ENCODE data around the gene SIAH2. TPM values are rescaled to one million over a fixed set of nuclear protein-coding genes. Genes with fewer than 3 reads are reported as not detected.

SIAH2 gene
- polyA plus RNA-seq, 1 of the 3 experiments (the other 2 are of a cell fraction): 18.4 TPM

DNA sequence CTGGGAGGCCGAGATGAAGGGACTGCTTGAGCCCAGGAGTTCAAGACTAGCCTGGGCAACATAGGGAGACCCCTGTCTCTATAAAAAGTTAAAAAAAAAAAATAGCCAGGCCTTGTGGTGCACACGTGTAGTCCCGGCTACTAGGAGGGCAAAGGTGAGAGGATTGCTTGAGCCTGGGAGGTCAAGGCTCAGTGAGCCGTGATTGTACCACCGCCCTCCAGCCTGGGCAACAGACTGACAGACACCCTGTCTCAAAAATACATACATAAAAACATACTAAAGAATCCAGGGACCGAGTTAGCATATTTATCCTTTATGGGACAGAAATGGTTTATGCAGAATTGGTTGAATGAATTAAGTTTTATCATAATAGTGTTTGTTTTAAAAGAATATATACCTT lies 13.7 kb downstream of the SIAH2 start:
- H3K27me3 ChIP-seq (ENCODE audit: insufficient read depth): no peaks in the 10 kb centered on the region
- no peak overlapping the region for H3K4me2 ChIP-seq
- H3K9ac ChIP-seq: no peak overlapping the region
- H2AFZ ChIP-seq (ENCODE audit: low read depth): no peak overlapping the region
- H3F3A ChIP-seq (replicated peaks; ENCODE audit: insufficient read depth): no peaks in the 10 kb centered on the region
- no peaks in the 10 kb centered on the region for H3K36me3 ChIP-seq (replicated peaks in 1 of 2; ENCODE audit: control insufficient read depth in 1 of 2, insufficient read depth in 2 of 2, low read length in 1 of 2)
- peaks cover 2 to 25% of the 10 kb centered on the region in 2 experiments; a peak in 2 of 4 replicates for H3K4me1 ChIP-seq (ENCODE audit: control insufficient read depth in 1 of 2, insufficient read depth in 2 of 2, low read depth in 1 of 2, low read length in 1 of 2)
- H3K4me3 ChIP-seq (ENCODE audit: low read depth in 2 of 2, low read length in 1 of 2): no peak overlapping the region
- peaks cover 31% of the 10 kb centered on the region for H4K20me1 ChIP-seq (ENCODE audit: insufficient read depth)
- H3K9me2 ChIP-seq: no peaks in the 10 kb centered on the region
- no peak for TF ChIP-seq FOXM1 (IDR thresholded peaks at IDR 0.05; ENCODE audit: low read depth)
- TF ChIP-seq, protein P1, sequence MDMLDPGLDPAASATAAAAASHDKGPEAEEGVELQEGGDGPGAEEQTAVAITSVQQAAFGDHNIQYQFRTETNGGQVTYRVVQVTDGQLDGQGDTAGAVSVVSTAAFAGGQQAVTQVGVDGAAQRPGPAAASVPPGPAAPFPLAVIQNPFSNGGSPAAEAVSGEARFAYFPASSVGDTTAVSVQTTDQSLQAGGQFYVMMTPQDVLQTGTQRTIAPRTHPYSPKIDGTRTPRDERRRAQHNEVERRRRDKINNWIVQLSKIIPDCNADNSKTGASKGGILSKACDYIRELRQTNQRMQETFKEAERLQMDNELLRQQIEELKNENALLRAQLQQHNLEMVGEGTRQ (IDR thresholded peaks at IDR 0.05; ENCODE audit: borderline replicate concordance, low read depth, low read length): no peak
- TF ChIP-seq, protein P2, sequence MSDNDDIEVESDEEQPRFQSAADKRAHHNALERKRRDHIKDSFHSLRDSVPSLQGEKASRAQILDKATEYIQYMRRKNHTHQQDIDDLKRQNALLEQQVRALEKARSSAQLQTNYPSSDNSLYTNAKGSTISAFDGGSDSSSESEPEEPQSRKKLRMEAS (IDR thresholded peaks at IDR 0.05; ENCODE audit: low read depth): no peak
- TF ChIP-seq, protein P3, sequence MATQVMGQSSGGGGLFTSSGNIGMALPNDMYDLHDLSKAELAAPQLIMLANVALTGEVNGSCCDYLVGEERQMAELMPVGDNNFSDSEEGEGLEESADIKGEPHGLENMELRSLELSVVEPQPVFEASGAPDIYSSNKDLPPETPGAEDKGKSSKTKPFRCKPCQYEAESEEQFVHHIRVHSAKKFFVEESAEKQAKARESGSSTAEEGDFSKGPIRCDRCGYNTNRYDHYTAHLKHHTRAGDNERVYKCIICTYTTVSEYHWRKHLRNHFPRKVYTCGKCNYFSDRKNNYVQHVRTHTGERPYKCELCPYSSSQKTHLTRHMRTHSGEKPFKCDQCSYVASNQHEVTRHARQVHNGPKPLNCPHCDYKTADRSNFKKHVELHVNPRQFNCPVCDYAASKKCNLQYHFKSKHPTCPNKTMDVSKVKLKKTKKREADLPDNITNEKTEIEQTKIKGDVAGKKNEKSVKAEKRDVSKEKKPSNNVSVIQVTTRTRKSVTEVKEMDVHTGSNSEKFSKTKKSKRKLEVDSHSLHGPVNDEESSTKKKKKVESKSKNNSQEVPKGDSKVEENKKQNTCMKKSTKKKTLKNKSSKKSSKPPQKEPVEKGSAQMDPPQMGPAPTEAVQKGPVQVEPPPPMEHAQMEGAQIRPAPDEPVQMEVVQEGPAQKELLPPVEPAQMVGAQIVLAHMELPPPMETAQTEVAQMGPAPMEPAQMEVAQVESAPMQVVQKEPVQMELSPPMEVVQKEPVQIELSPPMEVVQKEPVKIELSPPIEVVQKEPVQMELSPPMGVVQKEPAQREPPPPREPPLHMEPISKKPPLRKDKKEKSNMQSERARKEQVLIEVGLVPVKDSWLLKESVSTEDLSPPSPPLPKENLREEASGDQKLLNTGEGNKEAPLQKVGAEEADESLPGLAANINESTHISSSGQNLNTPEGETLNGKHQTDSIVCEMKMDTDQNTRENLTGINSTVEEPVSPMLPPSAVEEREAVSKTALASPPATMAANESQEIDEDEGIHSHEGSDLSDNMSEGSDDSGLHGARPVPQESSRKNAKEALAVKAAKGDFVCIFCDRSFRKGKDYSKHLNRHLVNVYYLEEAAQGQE (IDR thresholded peaks at IDR 0.05; ENCODE audit: low read depth, low read length): no peak
- no peak for TF ChIP-seq RFX5 (IDR thresholded peaks at IDR 0.05; ENCODE audit: low read length)
- no peaks in the 10 kb centered on the region for H3K9me3 ChIP-seq
- POLR2A ChIA-PET: no interaction called here
- WGBS (ENCODE audit: low lambda C conversion rate): 91% methylated on average over 6 of the region's 6 CpGs
- peaks cover 98% of the 10 kb centered on the region for H3K79me2 ChIP-seq (ENCODE audit: insufficient read depth)
- no peak overlapping the region for H3K27ac ChIP-seq (ENCODE audit: low read depth in 2 of 2, low read length in 1 of 2)
- CTCF ChIA-PET: interaction anchor here (1.0 kb wide), 1 partner anchor 38 kb away, joined by 4 read pairs; no protein-coding TSS in a partner anchor
- DNase-seq: no peak

DNA sequence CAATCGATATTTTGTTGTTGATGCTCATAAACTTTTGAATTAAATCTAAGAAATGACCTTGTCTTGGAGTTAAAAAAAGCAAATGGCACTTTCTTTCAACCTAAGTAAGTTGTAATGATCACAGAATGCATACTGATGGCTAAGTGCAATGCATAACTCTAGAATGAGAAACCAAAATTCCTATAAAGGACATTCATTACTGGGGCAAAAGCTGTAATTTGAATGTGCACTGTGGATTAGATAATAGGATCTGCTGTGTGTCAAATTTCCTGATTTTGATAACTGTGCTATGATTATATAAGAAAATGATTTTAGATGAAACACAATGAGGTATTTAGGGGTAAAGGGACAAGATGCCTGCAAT lies 14.3 kb downstream of the SIAH2 start:
- Histone ChIP-seq H2AFZ (ENCODE audit: low read depth) (no peak overlapping the region), H4K20me1 (ENCODE audit: insufficient read depth) (peaks cover 34% of the 10 kb centered on the region), H3F3A (replicated peaks; ENCODE audit: insufficient read depth) (no peaks in the 10 kb centered on the region), H3K9ac (no peak overlapping the region), H3K79me2 (ENCODE audit: insufficient read depth) (peaks cover 95% of the 10 kb centered on the region), H3K9me3 (no peaks in the 10 kb centered on the region), H3K36me3 (replicated peaks in 1 of 2; ENCODE audit: control insufficient read depth in 1 of 2, insufficient read depth in 2 of 2, low read length in 1 of 2) (no peaks in the 10 kb centered on the region), H3K4me3 (ENCODE audit: low read depth in 2 of 2, low read length in 1 of 2) (no peak overlapping the region), H3K4me1 (ENCODE audit: control insufficient read depth in 1 of 2, insufficient read depth in 2 of 2, low read depth in 1 of 2, low read length in 1 of 2) (peaks cover 2 to 31% of the 10 kb centered on the region in 2 experiments; a peak in 2 of 4 replicates), H3K27ac (ENCODE audit: low read depth in 2 of 2, low read length in 1 of 2) (no peak overlapping the region), H3K27me3 (ENCODE audit: insufficient read depth) (no peaks in the 10 kb centered on the region), H3K4me2 (no peak overlapping the region), H3K9me2 (no peaks in the 10 kb centered on the region)
- TF ChIP-seq MXI1 (IDR thresholded peaks at IDR 0.05; ENCODE audit: low read depth, low read length) (no peak), TCF12 (IDR thresholded peaks at IDR 0.05) (peak; percentile 47), FOSL2 (IDR thresholded peaks at IDR 0.05; ENCODE audit: borderline replicate concordance, low read depth) (0 out of 2 replicates have a peak, but pooled peaks have one; percentile 3)
- TF ChIP-seq, protein P3 (IDR thresholded peaks at IDR 0.05; ENCODE audit: low read depth, low read length): no peak
- DNase-seq: no peak
- ChIA-PET CTCF (interaction anchor here (1.0 to 1.2 kb wide), 2 partner anchors 9 to 15 kb away, joined by 3 to 4 read pairs; partner anchors contain the start of gene SIAH2), POLR2A (no interaction called here)
- WGBS (ENCODE audit: low lambda C conversion rate): 27% methylated on average over 1 of the region's 1 CpG
